ENCODE data around the gene TUBGCP5. TPM values are rescaled to one million over a fixed set of nuclear protein-coding genes. Genes with fewer than 3 reads are reported as not detected.

TUBGCP5 gene
- total RNA-seq = 17.0 and 17.4 TPM in 2 replicates

GRCh38 chr15:23039143-23039916 lies at the start of gene TUBGCP5:
Gene TUBGCP5, minus strand, starts transcription at chr15:23039569. Its CDS starts 26 bp downstream, at chr15:23039543.

GRCh38 chr15:22980189-22981050 lies 58.9 kb downstream of the TUBGCP5 start, which contains the start of gene CYFIP1:
Gene CYFIP1, minus strand, starts transcription at chr15:22980368. Its CDS starts 33,083 bp downstream, at chr15:22947285.

Other genes starting within 250 kb of the TUBGCP5 start
- gene NIPA2, start 200.9 kb downstream of the TUBGCP5 start, total RNA-seq = 71.8 and 89.7 TPM in 2 replicates
- 89.1 and 94.0 TPM in 2 replicates for gene CYFIP1, start 59.2 kb downstream of the TUBGCP5 start, total RNA-seq
- not detected in 2 replicates for gene GOLGA6L1, start 97.3 kb upstream of the TUBGCP5 start, total RNA-seq